GM19099 (cell line): ENCODE results near the gene EIF4E1B.

Experiments used
- POLR2A ChIP-seq: IDR thresholded peaks from 3 replicates; pipeline ENCODE4 v1.6.1; 2011; ENCODE audit warnings: low read depth; ENCODE audit not compliant: insufficient read length; ENCODE audit errors: extremely low read depth

Gene EIF4E1B

DNA sequence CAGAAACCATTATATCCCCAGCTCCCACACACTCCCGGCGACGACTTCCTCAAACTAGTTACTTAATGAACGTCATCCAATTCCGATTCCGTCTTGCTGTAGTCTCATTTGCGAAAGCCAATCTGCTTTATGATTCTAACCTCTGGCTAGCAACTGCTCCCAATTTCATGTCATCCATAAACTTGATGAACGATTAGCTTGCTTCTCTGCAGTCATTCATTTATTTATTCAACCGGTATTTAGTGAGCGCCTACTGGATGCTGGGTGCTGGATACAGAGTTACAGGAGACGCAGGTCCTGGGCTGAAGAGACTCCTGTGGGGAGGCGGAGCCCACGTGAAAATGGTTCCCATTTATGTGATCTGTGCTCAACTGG, 63.0 kb downstream of the EIF4E1B start:
- no peak for TF ChIP-seq POLR2A

DNA sequence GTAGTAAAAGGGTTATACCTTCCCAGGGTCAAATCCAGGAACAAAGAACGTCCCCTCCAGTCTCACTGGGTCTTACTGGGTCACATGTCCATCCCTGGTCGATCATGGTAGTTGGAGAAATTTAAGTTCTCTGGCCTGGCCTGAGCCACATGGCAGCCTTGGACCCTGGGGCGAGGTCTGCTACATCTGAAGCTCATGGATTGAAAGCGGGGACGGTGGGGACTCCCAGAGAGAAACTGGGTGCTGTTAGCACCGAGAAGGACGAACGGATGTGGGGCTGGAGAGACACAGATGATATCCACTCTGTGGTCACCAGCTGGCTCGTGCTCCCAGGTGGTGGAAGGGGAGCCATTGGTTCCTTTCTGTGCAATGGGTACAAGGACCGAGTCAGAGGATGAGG, 63.7 kb downstream of the EIF4E1B start:
- TF ChIP-seq POLR2A = no peak

DNA sequence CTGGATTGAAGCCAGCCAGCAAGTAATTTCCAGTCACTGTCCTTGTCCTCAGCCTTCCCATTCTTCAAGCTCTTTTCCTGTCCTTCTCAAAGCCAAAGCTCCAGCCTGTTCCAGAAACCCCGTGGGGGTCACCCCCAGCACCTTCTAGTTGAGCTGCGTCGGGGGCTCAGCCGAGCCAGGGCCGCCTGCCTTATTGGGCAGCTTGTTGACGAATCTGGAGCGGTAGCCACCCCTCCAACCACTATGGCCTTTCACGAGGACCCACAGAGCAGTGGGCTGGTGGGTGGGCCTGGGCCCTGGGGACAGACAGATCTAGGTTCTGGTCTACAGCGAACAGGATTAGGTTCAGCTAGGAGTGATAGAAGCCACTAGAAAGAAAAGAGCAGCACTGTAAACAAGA, 64.2 kb downstream of the EIF4E1B start:
- no peak for TF ChIP-seq POLR2A

DNA sequence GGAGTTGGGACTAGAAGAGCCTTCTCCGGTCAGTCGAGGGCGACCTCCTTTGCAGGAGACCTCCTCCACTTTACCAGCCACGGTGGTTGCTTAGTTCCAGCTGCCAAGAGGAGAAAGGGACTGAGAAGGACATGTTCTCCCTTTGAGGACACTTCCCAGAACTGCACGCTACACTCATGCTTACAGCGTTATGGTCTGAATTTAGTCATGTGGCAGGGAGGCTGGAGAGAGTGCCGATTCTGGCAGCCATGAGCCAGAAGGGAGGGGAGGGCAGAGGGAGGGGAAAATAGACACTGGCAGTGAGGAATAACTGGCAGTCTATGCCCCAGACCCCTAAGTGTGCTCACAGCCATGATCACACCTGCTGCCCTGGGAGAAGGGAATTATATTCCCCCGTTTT, 64.6 kb downstream of the EIF4E1B start:
- no peak for TF ChIP-seq POLR2A
